NCI-H1105 (cell line): ENCODE results near the gene EML3.
"Not testable (repeated sequence)": the region's sequence is repeated elsewhere in the genome, so short reads cannot be mapped to it uniquely, and the experiment has no call there.

Experiments
- DNase-seq: peaks from one replicate; lab custom pipeline; 2025; lab: John Stamatoyannopoulos, UW

EML3 gene

GRCh38 chr11:62570903-62571302 lies 41.7 kb downstream of the EML3 start:
- DNase-seq = not testable (repeated sequence)

- no peak for DNase-seq
Observed at GRCh38 chr11:62569611-62570010, 43.0 kb downstream of the EML3 start.

- DNase-seq = no peak
Observed at GRCh38 chr11:62567018-62567633, 45.4 kb downstream of the EML3 start.

GRCh38 chr11:62566247-62566646 lies 46.3 kb downstream of the EML3 start:
- no peak for DNase-seq

- no peak for DNase-seq
Observed at GRCh38 chr11:62565100-62565802, 47.3 kb downstream of the EML3 start.

- DNase-seq = not testable (repeated sequence)
Observed at GRCh38 chr11:62561677-62562230, 50.8 kb downstream of the EML3 start.

GRCh38 chr11:62560566-62561103 lies 51.9 kb downstream of the EML3 start:
- DNase-seq = no peak

- DNase-seq = not testable (repeated sequence)
Observed at GRCh38 chr11:62559626-62560025, 52.9 kb downstream of the EML3 start.

GRCh38 chr11:62559204-62559603 lies 53.4 kb downstream of the EML3 start:
- no peak for DNase-seq

- no peak for DNase-seq
Observed at GRCh38 chr11:62558669-62559068, 53.9 kb downstream of the EML3 start.

- DNase-seq = no peak
Observed at GRCh38 chr11:62556875-62557631, 55.5 kb downstream of the EML3 start.

GRCh38 chr11:62556108-62556874 lies 56.3 kb downstream of the EML3 start:
- DNase-seq = no peak

- no peak for DNase-seq
Observed at GRCh38 chr11:62555464-62556107, 57.0 kb downstream of the EML3 start.

- DNase-seq = no peak
Observed at GRCh38 chr11:62554387-62555167, 58.0 kb downstream of the EML3 start.

GRCh38 chr11:62553839-62554361 lies 58.7 kb downstream of the EML3 start:
- no peak for DNase-seq

- DNase-seq = no peak
Observed at GRCh38 chr11:62553080-62553838, 59.3 kb downstream of the EML3 start.

- DNase-seq = no peak
Observed at GRCh38 chr11:62552485-62553079, 60.0 kb downstream of the EML3 start.
